Measurements from ENCODE around the gene TREML4.

TREML4 gene

GRCh38 chr6:41272591-41273240 is 44.6 kb downstream of the TREML4 start:
- no peak for DNase-seq (ENCODE audit: low read depth)
- TF ChIP-seq CTCF (IDR thresholded peaks at IDR 0.05; ENCODE audit: low read depth, low read length, missing control alignments) = no peak
- H3K4me3 ChIP-seq (ENCODE audit: low read depth, low read length) = no peak overlapping the region

- TF ChIP-seq CTCF (IDR thresholded peaks at IDR 0.05; ENCODE audit: low read depth, low read length, missing control alignments) = no peak
- DNase-seq (ENCODE audit: low read depth) = no peak
Observed at GRCh38 chr6:41273714-41274113, 45.6 kb downstream of the TREML4 start.

GRCh38 chr6:41274256-41274655 is 46.1 kb downstream of the TREML4 start:
- no peak for DNase-seq (ENCODE audit: low read depth)

More at GRCh38 chr6:41273714-41274113, 45.6 kb downstream of the TREML4 start:
- no peak overlapping the region for H3K4me3 ChIP-seq (ENCODE audit: low read depth, low read length)

DNA sequence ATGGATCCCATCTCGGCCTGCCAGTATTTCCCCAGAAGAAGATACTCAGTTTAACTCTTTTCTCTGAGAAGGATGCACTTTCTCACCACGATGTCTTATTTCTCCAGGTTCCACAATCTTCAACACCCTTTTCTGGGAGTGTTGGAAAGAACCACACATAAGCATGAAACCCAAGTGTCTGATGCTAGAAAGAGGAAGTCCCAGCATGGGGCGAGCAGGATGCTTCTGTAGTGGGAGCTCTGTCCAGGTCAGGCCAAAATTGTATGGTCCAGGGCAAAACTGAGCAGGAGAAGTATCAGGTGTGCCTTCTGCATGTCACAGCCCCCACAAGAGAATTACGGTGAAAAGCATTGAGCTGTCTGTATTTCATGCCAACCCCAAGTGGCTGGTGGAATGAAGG is 47.3 kb downstream of the TREML4 start:
- H3K4me3 ChIP-seq (ENCODE audit: low read depth, low read length) = no peak overlapping the region
- TF ChIP-seq CTCF (IDR thresholded peaks at IDR 0.05; ENCODE audit: low read depth, low read length, missing control alignments) = no peak
- DNase-seq (ENCODE audit: low read depth) = no peak

More at GRCh38 chr6:41274256-41274655, 46.1 kb downstream of the TREML4 start:
- H3K4me3 ChIP-seq (ENCODE audit: low read depth, low read length) = no peak overlapping the region
- TF ChIP-seq CTCF (IDR thresholded peaks at IDR 0.05; ENCODE audit: low read depth, low read length, missing control alignments) = no peak

GRCh38 chr6:41277605-41278004 is 49.5 kb downstream of the TREML4 start:
- no peak overlapping the region for H3K4me3 ChIP-seq (ENCODE audit: low read depth, low read length)
- TF ChIP-seq CTCF (IDR thresholded peaks at IDR 0.05; ENCODE audit: low read depth, low read length, missing control alignments) = no peak
- no peak for DNase-seq (ENCODE audit: low read depth)

DNA sequence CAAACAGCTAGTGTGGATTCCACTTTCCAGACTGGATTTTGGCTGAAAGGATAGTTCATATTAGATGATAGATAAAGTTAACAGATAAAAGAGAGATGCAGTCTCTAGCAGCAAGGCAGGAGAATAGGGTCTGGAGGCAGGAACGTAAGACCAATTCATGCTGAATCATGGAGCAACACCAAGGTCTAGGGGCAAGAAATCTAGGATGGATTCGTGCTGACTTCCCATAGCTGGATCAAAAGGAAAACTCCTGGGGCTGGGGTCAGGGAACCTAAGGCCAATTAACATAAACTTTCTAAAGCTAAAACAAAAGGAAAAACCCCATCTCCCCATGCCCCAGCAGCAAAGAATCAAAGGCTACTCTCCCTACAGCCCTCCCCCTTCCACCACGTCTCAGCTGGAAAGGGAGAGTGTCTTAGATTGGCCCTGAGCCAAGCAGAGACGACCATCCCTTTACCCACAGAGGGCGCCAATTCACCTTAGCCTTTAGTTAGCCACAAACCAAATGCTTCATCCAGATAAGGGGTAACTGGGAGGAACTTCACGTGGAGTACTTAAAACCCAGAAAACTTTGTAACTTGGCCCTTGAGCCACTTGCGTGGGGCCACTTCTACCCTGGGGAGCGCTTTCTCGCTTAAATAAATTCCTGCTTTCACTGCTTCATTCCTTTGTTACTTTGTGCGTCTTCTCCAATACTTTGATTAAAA is 50.7 kb downstream of the TREML4 start:
- peak; percentile 73 for TF ChIP-seq CTCF (IDR thresholded peaks at IDR 0.05; ENCODE audit: low read depth, low read length, missing control alignments)
- no peak for DNase-seq (ENCODE audit: low read depth)
- H3K4me3 ChIP-seq (ENCODE audit: low read depth, low read length) = no peak overlapping the region
